ENCODE data around the gene COL2A1. TPM values are rescaled to one million over a fixed set of nuclear protein-coding genes. Genes with fewer than 3 reads are reported as not detected.

The COL2A1 gene
- polyA plus RNA-seq (2013, experiment 1 of 2; ENCODE audit: insufficient read length) = 0.24 TPM
- 1.0 TPM for polyA plus RNA-seq (2013, experiment 2 of 2; ENCODE audit: insufficient read length)

GRCh38 chr12:48004053-48004941 lies at the start of gene COL2A1:
Gene COL2A1, minus strand, starts transcription at chr12:48004476. Its CDS starts 155 bp downstream, at chr12:48004321.
- DNase-seq = peak; percentile 24

GRCh38 chr12:48053883-48054282 lies 49.6 kb upstream of the COL2A1 start:
- DNase-seq = no peak

- no peak for DNase-seq
These were observed 48.8 kb upstream of the COL2A1 start for GRCh38 chr12:48053122-48053521.

- no peak for DNase-seq
These were observed 47.4 kb upstream of the COL2A1 start for GRCh38 chr12:48051681-48052080.

- no peak for DNase-seq
These were observed 45.9 kb upstream of the COL2A1 start for GRCh38 chr12:48050174-48050573.

- DNase-seq = no peak
These were observed 41.8 kb upstream of the COL2A1 start for GRCh38 chr12:48045965-48046518.

- DNase-seq = no peak
These were observed 41.0 kb upstream of the COL2A1 start for GRCh38 chr12:48045061-48045846.

GRCh38 chr12:48044396-48044795 lies 40.1 kb upstream of the COL2A1 start:
- no peak for DNase-seq

GRCh38 chr12:48043771-48044170 lies 39.5 kb upstream of the COL2A1 start:
- DNase-seq = no peak

GRCh38 chr12:48041591-48042423 lies 37.5 kb upstream of the COL2A1 start:
- DNase-seq = no peak

- DNase-seq = no peak
These were observed 36.1 kb upstream of the COL2A1 start for GRCh38 chr12:48040354-48040753.

GRCh38 chr12:48039151-48039550 lies 34.9 kb upstream of the COL2A1 start:
- no peak for DNase-seq

GRCh38 chr12:48038085-48038484 lies 33.8 kb upstream of the COL2A1 start:
- DNase-seq = no peak

- DNase-seq = peak; percentile 88
These were observed 33.1 kb upstream of the COL2A1 start for GRCh38 chr12:48037267-48037915.

GRCh38 chr12:48036818-48037217 lies 32.5 kb upstream of the COL2A1 start:
- no peak for DNase-seq

GRCh38 chr12:48034835-48035805 lies 30.8 kb upstream of the COL2A1 start:
- no peak for DNase-seq

GRCh38 chr12:48033451-48033850 lies 29.2 kb upstream of the COL2A1 start:
- DNase-seq = no peak

- DNase-seq = peak; percentile 15
These were observed 28.3 kb upstream of the COL2A1 start for GRCh38 chr12:48032597-48032996.

GRCh38 chr12:48031135-48031960 lies 27.1 kb upstream of the COL2A1 start:
- no peak for DNase-seq
